Tongue (tissue), 2 donors: ENCODE measurements around the gene LIMS4. TPM values are rescaled to one million over a fixed set of nuclear protein-coding genes. Genes with fewer than 3 reads are reported as not detected.
"Not testable (repeated sequence)": the region's sequence is repeated elsewhere in the genome, so short reads cannot be mapped to it uniquely, and the experiment has no call there.

ENCODE experiments used
- DNase-seq: peaks from one replicate; pipeline ENCODE4 v3.0.0-alpha.2; 2015
- total RNA-seq: library from RNA; depleted of rRNA; stranded (reverse); fragments of >200 nt; gene quantifications from one replicate; pipeline ENCODE4 v1.2.3, GENCODE V29; 2014

Gene LIMS4, protein sequence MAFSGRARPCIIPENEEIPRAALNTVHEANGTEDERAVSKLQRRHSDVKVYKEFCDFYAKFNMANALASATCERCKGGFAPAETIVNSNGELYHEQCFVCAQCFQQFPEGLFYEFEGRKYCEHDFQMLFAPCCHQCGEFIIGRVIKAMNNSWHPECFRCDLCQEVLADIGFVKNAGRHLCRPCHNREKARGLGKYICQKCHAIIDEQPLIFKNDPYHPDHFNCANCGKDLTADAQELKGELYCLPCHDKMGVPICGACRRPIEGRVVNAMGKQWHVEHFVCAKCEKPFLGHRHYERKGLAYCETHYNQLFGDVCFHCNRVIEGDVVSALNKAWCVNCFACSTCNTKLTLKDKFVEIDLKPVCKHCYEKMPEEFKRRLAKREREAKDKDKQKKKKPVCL
- 1.0 TPM for total RNA-seq

GRCh38 chr2:110472171-110473058 is at the start of gene LIMS4:
TSS of gene LIMS4 (minus strand) at chr2:110472816. CDS start at chr2:110472778, 38 bp downstream.
- not testable (repeated sequence) for DNase-seq

DNA sequence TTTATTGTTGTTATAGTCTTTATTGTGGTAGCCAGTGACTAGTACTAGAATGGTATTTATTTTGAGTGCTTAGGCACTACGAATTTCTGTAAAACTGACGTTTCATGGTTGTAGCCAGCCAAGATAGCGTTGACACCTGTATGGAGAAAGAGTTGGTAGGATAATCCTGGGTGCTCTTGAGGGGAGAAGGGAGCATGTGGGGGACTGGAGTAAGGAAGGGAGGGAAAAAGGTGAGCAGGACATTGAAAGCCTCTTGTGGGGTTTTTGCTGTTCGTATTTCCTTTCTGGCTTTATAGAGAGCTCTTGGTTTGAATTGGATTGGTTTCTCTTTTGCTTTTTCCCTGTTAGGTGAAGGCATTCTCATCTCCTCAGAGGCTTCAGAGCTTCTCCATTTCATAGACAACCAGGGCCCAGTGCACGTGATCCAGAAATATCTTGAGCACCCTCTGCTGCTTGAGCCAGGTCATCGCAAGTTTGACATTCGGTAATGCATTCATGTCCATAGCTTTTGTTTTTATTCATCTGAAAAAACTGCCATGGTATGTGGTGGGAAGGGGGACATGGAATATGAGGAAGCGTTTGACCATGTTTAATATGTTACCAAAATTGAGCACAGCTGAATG is 27.2 kb upstream of the LIMS4 start:
- not testable (repeated sequence) for DNase-seq

DNA sequence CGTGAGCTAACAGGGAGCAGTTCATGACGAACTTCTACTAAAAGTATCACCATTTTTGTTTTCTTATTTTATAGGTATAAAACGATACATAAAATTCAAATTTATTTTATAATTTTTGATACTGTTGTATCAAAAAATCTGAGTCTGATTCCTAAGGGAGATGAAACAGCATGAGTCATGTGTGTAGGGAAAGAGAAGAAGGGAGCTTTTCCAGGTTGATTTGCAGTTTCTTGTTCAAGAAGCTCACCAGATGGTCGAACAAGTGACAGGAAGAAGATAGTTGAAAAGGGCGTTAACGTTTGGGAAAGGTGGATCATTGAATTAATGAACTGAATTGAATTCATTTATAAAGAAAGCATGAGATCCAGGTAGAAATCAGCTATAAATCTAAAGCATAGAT is 23.4 kb upstream of the LIMS4 start:
- not testable (repeated sequence) for DNase-seq

- not testable (repeated sequence) for DNase-seq
Observed at GRCh38 chr2:110494488-110494887, 21.9 kb upstream of the LIMS4 start.

GRCh38 chr2:110488991-110489390 is 16.4 kb upstream of the LIMS4 start:
- not testable (repeated sequence) for DNase-seq

- not testable (repeated sequence) for DNase-seq
Observed at GRCh38 chr2:110482697-110483096, 10.1 kb upstream of the LIMS4 start.

GRCh38 chr2:110481200-110481599 is 8.6 kb upstream of the LIMS4 start:
- DNase-seq = not testable (repeated sequence)

DNA sequence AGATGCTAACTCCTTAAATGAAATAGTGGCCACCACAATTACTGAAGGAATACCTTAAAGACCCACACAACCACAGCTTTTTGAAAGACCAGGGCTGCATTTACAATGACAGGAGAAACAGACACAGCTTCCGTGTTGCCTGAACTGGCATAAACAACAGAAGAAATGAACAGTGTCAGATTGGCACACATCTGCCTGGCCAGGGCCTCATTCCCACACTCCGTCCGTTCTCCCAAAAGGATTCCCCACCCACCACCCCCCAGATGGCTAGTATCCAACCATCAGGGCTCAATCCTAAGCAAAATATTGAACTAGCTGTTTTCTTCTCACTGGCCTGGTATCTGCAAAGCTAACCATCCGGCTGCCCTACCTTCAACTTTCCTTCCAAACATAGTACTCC is 7.5 kb upstream of the LIMS4 start:
- DNase-seq = not testable (repeated sequence)

GRCh38 chr2:110477370-110477769 is 4.8 kb upstream of the LIMS4 start:
- DNase-seq = not testable (repeated sequence)

GRCh38 chr2:110476952-110477351 is 4.3 kb upstream of the LIMS4 start:
- DNase-seq = not testable (repeated sequence)

GRCh38 chr2:110475627-110476359 is 3.2 kb upstream of the LIMS4 start:
- DNase-seq = not testable (repeated sequence)

DNA sequence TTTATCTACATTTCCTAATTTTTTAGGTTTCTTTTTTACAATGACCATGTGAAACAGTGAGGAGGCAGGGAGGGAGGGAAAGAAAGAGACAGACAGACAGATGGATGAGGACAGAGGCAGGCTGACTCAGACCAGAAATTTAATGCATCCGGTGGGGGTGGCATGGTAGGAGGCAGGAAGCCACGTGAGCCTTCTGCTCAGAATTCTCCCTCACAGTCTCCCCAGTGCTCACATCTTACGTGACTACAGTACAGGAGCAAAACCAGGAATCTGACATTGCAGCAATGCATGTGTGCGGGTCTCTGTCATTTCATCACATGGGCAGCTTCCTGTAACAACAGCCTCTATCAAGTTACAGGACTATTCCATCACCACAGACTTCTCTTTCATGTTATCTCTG is 2.3 kb upstream of the LIMS4 start:
- not testable (repeated sequence) for DNase-seq

DNA sequence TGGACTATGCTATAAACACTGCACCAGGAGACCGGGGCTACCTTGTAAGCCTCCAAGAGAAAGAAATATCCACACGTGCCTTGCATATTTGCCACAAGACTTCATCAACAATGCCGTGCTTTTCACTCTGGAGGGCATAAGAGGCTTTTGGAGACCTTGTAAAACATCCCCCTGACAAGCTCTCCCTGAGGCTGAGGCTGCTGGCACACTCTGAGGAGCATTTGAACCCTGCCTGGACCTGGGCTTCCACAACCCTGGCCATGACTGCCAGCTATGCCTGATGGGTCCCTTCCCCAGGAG is 393 bp upstream of the LIMS4 start:
- not testable (repeated sequence) for DNase-seq

- not testable (repeated sequence) for DNase-seq
Observed at GRCh38 chr2:110468921-110469320, 3.7 kb downstream of the LIMS4 start.

DNA sequence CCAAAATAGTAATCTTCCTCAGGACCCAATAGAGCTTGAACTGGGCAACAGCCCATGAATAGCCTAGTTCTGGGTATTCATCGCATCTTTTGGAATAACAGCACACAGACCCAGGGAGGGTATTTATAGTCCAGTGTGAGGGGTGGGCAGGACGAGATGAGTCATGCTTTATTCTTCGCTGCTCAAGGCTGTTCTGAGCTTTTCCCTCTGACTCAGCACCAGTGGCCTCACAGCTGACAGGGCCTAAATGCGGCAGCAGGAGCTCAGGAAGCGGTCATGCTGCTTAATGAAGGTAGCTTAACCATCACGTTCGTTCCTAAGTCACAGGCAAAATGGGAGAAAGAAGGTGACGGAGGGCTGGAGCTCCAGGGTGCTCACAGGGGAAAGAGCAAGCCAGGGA is 7.3 kb downstream of the LIMS4 start:
- DNase-seq = not testable (repeated sequence)

- not testable (repeated sequence) for DNase-seq
Observed at GRCh38 chr2:110462458-110462857, 10.2 kb downstream of the LIMS4 start.

- not testable (repeated sequence) for DNase-seq
Observed at GRCh38 chr2:110460318-110460717, 12.3 kb downstream of the LIMS4 start.

GRCh38 chr2:110457214-110457590 is 15.4 kb downstream of the LIMS4 start:
- not testable (repeated sequence) for DNase-seq

GRCh38 chr2:110456291-110457213 is 16.1 kb downstream of the LIMS4 start:
- not testable (repeated sequence) for DNase-seq

DNA sequence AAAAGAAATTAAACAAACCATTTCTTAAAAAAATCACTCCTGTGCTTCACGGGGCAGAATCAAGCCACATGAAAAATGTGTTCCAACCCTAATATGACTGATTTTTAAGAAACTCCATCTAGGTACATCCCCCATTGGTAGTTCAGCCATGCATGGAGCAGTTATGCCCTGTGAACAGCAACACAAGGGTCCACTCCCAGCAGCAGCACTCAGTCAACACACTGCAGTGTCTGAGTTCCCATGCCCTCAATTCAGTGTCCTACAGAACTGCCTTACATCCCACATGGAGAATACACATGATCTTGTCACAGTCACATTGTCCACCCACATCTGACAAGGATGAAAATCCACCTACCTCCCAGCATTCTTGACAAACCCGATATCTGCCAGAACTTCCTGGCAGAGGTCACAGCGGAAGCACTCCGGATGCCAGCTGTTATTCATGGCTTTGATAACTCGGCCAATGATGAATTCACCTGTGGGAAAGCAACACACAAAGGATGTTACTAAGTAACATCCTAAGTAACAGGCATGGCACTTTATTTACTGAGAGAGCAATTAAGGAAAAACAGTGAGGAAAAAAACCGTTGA is 17.4 kb downstream of the LIMS4 start:
- DNase-seq = not testable (repeated sequence)
